ENCODE data around the gene KCNMB3.

KCNMB3 gene

GRCh38 chr3:179250803-179251476, at the start of gene KCNMB3:
Gene KCNMB3, minus strand, starts transcription at chr3:179251114. Its CDS starts 124 bp downstream, at chr3:179250990.
- Mint-ChIP-seq H3K36me3 (no peaks in the 10 kb centered on the region), H3K4me1 (no peaks in the 10 kb centered on the region), H3K9me3 (no peaks in the 10 kb centered on the region), H3K4me3 (no peak within 1 kb of the TSS), H3K27ac (no peak within 1 kb of the TSS), H3K27me3 (no peaks in the 10 kb centered on the region)
- no peak for DNase-seq
- CTCF ChIA-PET, result no interaction called here

GRCh38 chr3:179299999-179300613, 49.2 kb upstream of the KCNMB3 start:
- Mint-ChIP-seq H3K36me3 (no peaks in the 10 kb centered on the region), H3K4me1 (no peaks in the 10 kb centered on the region), H3K4me3 (no peak overlapping the region), H3K9me3 (peaks cover 2% of the 10 kb centered on the region), H3K27ac (no peak overlapping the region), H3K27me3 (peaks cover 5% of the 10 kb centered on the region)
- DNase-seq, result no peak
- CTCF ChIA-PET, result no interaction called here

GRCh38 chr3:179299316-179299715, 48.4 kb upstream of the KCNMB3 start:
- peaks cover 8% of the 10 kb centered on the region for H3K27me3 Mint-ChIP-seq
- H3K27ac Mint-ChIP-seq, result no peak overlapping the region
- no peak for DNase-seq
- no peaks in the 10 kb centered on the region for H3K4me1 Mint-ChIP-seq
- H3K4me3 Mint-ChIP-seq, result no peak overlapping the region
- no peaks in the 10 kb centered on the region for H3K36me3 Mint-ChIP-seq
- CTCF ChIA-PET, result no interaction called here
- H3K9me3 Mint-ChIP-seq, result peaks cover 2% of the 10 kb centered on the region

DNA sequence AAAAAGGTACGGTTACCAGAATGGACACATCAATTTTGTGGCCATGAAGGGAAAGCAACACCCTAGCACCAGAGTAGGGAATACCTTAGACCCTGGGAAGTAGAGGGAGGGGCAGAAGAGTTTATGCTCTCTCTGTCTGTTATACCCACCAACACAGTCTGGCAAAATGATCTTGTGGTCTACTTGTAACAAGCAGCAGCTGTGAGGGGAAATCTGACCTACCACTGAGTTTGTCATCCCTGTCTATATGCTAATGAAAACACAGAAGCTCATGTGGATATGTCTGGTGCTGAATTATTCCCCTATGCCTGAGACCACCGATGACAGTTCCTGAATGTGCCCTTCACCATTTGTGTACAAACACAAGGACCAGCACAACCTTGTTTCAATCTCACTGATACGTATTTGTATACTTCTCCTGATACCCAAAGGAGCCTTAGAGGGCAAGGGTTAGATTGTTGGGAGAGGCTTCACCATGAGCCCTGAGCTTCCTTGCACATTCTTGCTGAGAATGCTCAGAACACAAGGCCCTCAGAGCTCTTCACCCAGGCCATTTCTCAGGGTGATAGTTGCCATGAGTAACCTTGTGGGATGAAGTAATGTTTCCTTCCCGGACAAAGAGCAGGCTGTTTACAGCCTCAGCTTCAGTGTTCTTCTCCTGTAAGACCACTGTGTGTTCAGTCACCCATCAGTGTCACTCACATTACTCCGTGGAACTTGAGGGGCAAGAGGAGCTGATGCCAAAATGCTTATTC, 47.2 kb upstream of the KCNMB3 start:
- CTCF ChIA-PET, result no interaction called here
- Mint-ChIP-seq H3K4me3 (no peak overlapping the region), H3K27me3 (peaks cover 8% of the 10 kb centered on the region), H3K4me1 (no peaks in the 10 kb centered on the region), H3K27ac (no peak overlapping the region), H3K9me3 (peaks cover 2% of the 10 kb centered on the region), H3K36me3 (no peaks in the 10 kb centered on the region)
- DNase-seq, result no peak

DNA sequence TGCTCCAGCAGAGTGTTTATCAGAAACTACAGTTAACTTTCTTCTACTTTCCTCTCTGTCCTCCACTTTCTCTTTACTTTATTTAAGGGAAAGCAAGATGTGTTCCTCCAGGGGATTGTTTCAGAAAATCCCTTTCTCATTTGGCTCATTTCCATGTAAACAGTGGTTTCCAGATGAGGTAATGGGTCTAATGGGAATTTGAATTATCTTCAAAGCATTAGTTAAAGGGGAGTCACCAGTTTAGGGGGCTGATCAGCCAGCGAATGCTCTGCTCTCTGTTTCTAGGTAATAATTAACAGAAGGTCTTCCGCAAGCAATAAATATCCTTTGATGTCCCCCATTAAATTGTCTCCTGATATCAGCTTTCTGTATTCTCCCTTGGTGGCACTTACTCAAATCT, 41.5 kb upstream of the KCNMB3 start:
- Mint-ChIP-seq H3K4me3 (no peak overlapping the region), H3K36me3 (no peaks in the 10 kb centered on the region), H3K9me3 (no peaks in the 10 kb centered on the region), H3K4me1 (no peaks in the 10 kb centered on the region), H3K27ac (no peak overlapping the region), H3K27me3 (peaks cover 13% of the 10 kb centered on the region)
- DNase-seq, result no peak
- CTCF ChIA-PET, result no interaction called here

DNA sequence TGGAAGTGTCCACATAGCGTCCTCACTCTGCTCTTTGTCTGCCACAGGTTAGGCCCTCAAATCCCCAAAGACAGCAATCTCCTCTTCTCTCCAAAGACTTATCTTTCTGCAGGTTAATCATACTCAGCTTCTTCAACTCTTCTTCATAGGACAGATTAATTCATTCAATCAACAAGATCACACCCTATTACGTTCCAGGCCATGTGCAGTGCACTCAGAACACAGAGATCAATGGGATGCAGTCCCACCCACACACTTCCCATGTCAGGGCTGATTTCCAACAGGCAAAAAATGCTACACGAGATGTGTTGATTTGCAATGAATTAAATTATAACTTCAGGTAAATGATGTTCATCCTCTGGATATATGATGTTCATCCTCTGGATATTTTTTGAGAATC, 38.4 kb upstream of the KCNMB3 start:
- Mint-ChIP-seq H3K27me3 (peaks cover 6% of the 10 kb centered on the region), H3K4me1 (no peaks in the 10 kb centered on the region), H3K4me3 (no peak overlapping the region), H3K36me3 (no peaks in the 10 kb centered on the region), H3K27ac (no peak overlapping the region), H3K9me3 (no peaks in the 10 kb centered on the region)
- CTCF ChIA-PET, result no interaction called here
- no peak for DNase-seq

- Mint-ChIP-seq H3K4me1 (no peaks in the 10 kb centered on the region), H3K9me3 (no peaks in the 10 kb centered on the region), H3K36me3 (no peaks in the 10 kb centered on the region), H3K27me3 (peaks cover 6% of the 10 kb centered on the region), H3K4me3 (no peak overlapping the region), H3K27ac (no peak overlapping the region)
- CTCF ChIA-PET, result no interaction called here
- DNase-seq, result no peak
Observed at GRCh38 chr3:179288845-179289244, 37.9 kb upstream of the KCNMB3 start.

- CTCF ChIA-PET, result no interaction called here
- DNase-seq, result no peak
- Mint-ChIP-seq H3K4me1 (no peaks in the 10 kb centered on the region), H3K9me3 (no peaks in the 10 kb centered on the region), H3K27ac (no peak overlapping the region), H3K27me3 (no peaks in the 10 kb centered on the region), H3K36me3 (no peaks in the 10 kb centered on the region), H3K4me3 (no peak overlapping the region)
Observed at GRCh38 chr3:179286331-179286730, 35.4 kb upstream of the KCNMB3 start.

GRCh38 chr3:179281825-179282224, 30.9 kb upstream of the KCNMB3 start:
- Mint-ChIP-seq H3K4me3 (no peak overlapping the region), H3K27ac (no peak overlapping the region), H3K4me1 (no peaks in the 10 kb centered on the region), H3K27me3 (peaks cover 5% of the 10 kb centered on the region), H3K36me3 (no peaks in the 10 kb centered on the region), H3K9me3 (no peaks in the 10 kb centered on the region)
- CTCF ChIA-PET, result no interaction called here
- DNase-seq, result no peak

DNA sequence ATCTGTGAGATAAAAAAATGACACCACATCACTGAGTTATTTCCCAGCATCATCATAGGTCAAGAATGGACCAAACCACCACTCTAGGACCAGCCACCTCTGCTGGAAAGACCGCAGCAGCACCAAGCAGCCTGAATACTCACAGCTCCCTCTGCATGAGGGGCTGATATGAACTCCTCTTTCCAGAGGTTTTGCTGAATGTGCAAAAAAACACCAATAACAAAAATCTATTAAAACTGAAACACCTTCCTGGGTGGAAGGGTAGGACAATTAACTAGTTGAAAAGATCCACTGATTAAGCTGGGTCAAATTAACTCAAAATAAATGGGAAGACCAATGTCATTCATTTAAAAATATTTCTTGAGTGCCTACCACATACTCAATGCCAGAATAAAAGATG, 28.9 kb upstream of the KCNMB3 start:
- Mint-ChIP-seq H3K9me3 (no peaks in the 10 kb centered on the region), H3K36me3 (no peaks in the 10 kb centered on the region)
- CTCF ChIA-PET, result no interaction called here

DNA sequence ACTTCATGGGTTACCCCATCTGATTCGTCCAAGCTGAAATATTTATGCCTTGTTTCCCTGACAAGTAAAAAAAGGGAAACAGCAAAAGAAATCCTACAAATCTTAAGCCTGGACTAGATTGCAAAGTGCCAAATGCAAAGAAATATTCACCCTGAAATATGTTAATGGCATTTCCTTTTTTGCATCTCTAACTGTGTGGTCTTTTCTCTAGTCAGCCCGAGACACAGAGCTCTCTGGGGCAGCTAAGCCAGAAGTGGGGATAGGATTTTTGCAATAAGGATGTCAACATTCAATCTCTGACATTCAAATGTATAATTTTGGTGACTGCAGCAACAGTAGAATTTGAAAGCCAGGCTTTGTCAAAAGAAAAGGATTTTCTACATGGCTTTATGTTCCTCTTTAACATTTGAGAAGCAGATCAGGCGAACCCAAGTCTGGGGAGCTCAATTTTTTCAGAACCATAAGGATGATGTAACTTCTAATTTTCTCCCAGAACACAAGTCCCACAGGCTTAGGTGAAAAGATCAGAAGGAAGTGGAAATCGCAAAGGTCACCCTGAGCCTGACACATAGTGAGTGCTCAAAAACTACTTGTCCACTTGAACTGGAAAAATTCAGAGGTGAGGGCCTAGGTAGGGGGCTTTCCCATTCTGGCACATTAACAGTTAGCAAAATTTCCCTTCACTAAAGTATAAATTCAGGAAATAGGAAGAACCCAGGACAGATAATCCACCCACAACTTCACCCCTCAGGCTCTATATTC, 28.2 kb upstream of the KCNMB3 start:
- H3K4me3 Mint-ChIP-seq, result no peak overlapping the region
- peaks cover 5% of the 10 kb centered on the region for H3K27me3 Mint-ChIP-seq
- no peaks in the 10 kb centered on the region for H3K36me3 Mint-ChIP-seq
- H3K4me1 Mint-ChIP-seq, result no peaks in the 10 kb centered on the region
- H3K27ac Mint-ChIP-seq, result no peak overlapping the region
- no peak for DNase-seq
- CTCF ChIA-PET, result no interaction called here
- H3K9me3 Mint-ChIP-seq, result no peaks in the 10 kb centered on the region

More for the DNA sequence above, 28.9 kb upstream of the KCNMB3 start:
- H3K27me3 Mint-ChIP-seq, result peaks cover 5% of the 10 kb centered on the region
- no peaks in the 10 kb centered on the region for H3K4me1 Mint-ChIP-seq
- DNase-seq, result no peak
- no peak overlapping the region for H3K27ac Mint-ChIP-seq
- no peak overlapping the region for H3K4me3 Mint-ChIP-seq

DNA sequence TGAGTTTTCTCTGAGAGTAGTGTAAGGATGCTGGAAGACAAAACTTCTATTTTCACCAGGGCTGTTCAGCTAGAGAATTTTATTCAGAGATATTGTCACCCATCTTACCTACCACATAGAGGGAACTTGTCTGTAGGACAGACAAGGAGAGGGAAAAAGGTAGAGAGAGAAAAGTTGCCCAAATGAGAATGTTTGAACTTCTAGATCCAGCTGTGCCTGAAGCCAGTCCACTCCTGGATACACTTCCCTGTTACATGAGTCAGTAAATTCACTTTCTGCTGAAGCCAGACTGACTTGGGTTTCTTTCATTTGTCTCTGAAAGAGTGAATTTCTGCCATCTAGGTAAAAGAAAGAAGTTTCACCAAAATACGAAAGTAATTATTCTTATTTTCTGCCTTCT, 27.2 kb upstream of the KCNMB3 start:
- H3K36me3 Mint-ChIP-seq, result no peaks in the 10 kb centered on the region
- CTCF ChIA-PET, result interaction anchor here (0.5 kb wide), 1 partner anchor 211 kb away, joined by 3 read pairs; no protein-coding TSS in a partner anchor
- H3K27me3 Mint-ChIP-seq, result peaks cover 5% of the 10 kb centered on the region
- no peak for DNase-seq
- no peaks in the 10 kb centered on the region for H3K9me3 Mint-ChIP-seq
- no peak overlapping the region for H3K27ac Mint-ChIP-seq
- H3K4me3 Mint-ChIP-seq, result no peak overlapping the region
- H3K4me1 Mint-ChIP-seq, result no peaks in the 10 kb centered on the region

DNA sequence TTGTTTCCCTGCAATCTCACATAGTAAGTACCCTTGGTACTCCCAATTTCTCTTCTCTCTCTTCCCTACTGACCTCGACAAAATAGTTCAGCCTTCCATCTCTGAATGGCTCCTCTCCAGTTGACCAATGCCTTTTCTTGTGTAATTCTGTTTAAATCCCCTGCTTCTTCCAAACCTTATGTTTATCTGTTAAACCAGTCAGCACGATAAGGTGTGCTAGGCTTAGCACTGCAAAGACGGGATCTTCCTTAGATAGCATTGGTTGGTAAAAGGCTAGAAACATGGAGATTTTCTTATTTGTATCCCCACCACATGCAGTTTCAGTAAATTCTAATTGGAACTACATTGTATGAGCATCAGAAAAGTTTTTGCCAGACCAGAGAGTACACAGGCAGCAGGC, 25.8 kb upstream of the KCNMB3 start:
- Mint-ChIP-seq H3K27ac (no peak overlapping the region), H3K9me3 (no peaks in the 10 kb centered on the region), H3K36me3 (no peaks in the 10 kb centered on the region), H3K4me1 (no peaks in the 10 kb centered on the region), H3K4me3 (no peak overlapping the region), H3K27me3 (peaks cover 5% of the 10 kb centered on the region)
- CTCF ChIA-PET, result no interaction called here
- no peak for DNase-seq

DNA sequence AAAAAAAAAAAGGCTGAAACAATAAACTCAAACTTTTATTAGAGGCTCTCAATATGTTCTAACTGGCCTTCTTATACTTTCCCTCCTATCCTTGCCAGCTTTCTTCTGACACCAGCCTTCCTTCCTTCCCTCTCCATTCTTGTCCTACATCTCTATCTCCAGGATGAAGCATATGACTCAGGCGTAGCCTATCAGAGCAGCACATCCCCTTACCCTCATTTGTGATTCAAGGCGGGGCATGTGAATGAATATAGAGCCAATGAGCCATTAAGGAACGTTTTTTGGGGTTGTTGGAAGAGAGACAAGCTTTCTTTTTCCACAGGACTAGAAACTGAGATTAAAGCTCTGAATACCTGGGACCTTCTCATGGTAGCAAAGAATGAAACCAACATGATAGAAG, 25.1 kb upstream of the KCNMB3 start:
- CTCF ChIA-PET, result no interaction called here
- peaks cover 5% of the 10 kb centered on the region for H3K27me3 Mint-ChIP-seq
- no peaks in the 10 kb centered on the region for H3K9me3 Mint-ChIP-seq
- DNase-seq, result no peak
- no peaks in the 10 kb centered on the region for H3K4me1 Mint-ChIP-seq
- H3K27ac Mint-ChIP-seq, result no peak overlapping the region
- H3K36me3 Mint-ChIP-seq, result no peaks in the 10 kb centered on the region
- no peak overlapping the region for H3K4me3 Mint-ChIP-seq
